Gastrocnemius medialis (tissue), 4 donors: ENCODE data around the gene C1orf174. TPM values are rescaled to one million over a fixed set of nuclear protein-coding genes. Genes with fewer than 3 reads are reported as not detected.

Experiments used
- ATAC-seq, 2 donors: fragments of 150-250 bp; one replicate each; pipeline ENCODE4 v1.9.1; 2016
- DNase-seq, 2 donors: peaks; one replicate each; pipeline ENCODE4 v3.0.0-alpha.2; 2019
- H3K27ac ChIP-seq, 4 donors: fragments of 200-600 bp; sonication (generic); 1 replicate in 1 of 4; 2 replicates in 3 of 4; pipeline ENCODE4 v1.5.1; 2016 to 2018; ENCODE audit warnings: mild to moderate bottlenecking in 2 of 4, moderate library complexity in 1 of 4
- H3K27me3 ChIP-seq, 3 donors: fragments of 200-600 bp; sonication (generic) in 2 of 3; 1 replicate in 1 of 3; 2 replicates in 2 of 3; pipeline versions ENCODE4 v1.5.1 to v1.6.0; 2016 to 2019; ENCODE audit warnings: mild to moderate bottlenecking in 1 of 3, moderate library complexity in 1 of 3
- H3K36me3 ChIP-seq, 2 donors: fragments of 200-600 bp; sonication (generic) in 1 of 2; one replicate each; pipeline ENCODE4 v1.5.1; 2017 to 2018
- H3K4me1 ChIP-seq, 2 donors: fragments of 200-600 bp; sonication (generic) in 1 of 2; one replicate each; pipeline ENCODE4 v1.5.1; 2016 to 2017; ENCODE audit warnings: mild to moderate bottlenecking in 2 of 2
- H3K4me3 ChIP-seq, 4 donors: fragments of 200-600 bp; sonication (generic) in 3 of 4; 1 replicate in 1 of 4; 2 replicates in 3 of 4; pipeline ENCODE4 v1.5.1; 2016 to 2019; ENCODE audit warnings: mild to moderate bottlenecking in 2 of 4
- H3K9me3 ChIP-seq, 3 donors: fragments of 200-600 bp; sonication (generic) in 2 of 3; 1 replicate in 1 of 3; 2 replicates in 2 of 3; pipeline ENCODE4 v1.5.1; 2016 to 2019
- CTCF ChIP-seq, 5 experiments: fragments of 450-650 bp in 3 of 5; fragments of 200-600 bp in 2 of 5; sonication (generic) in 2 of 5; IDR thresholded peaks in 4 of 5; conservative IDR thresholded peaks in 1 of 5; 1 replicate in 4 of 5; 2 replicates in 1 of 5; pipeline ENCODE4 v1.5.1; 2016 to 2019; ENCODE audit warnings: antibody characterized with exemption in 5 of 5, mild to moderate bottlenecking in 3 of 5, moderate library complexity in 3 of 5
- POLR2A ChIP-seq, 2 donors: fragments of 450-650 bp; IDR thresholded peaks; one replicate each; pipeline ENCODE4 v1.6.1; 2017; ENCODE audit warnings: antibody characterized with exemption in 2 of 2, mild to moderate bottlenecking in 2 of 2, moderate library complexity in 2 of 2
- in situ Hi-C, 4 donors: fragments of 200-750 bp; cut with MboI; loops; one replicate each; pipeline versions ENCODE4 v1.15.0 to v1.8.0; 2017; ENCODE audit warnings: low sequenced_read_pairs in 4 of 4
- intact Hi-C: fragments of 100-400 bp; cut with DNase I; formaldehyde crosslinking; loops from one replicate; pipeline ENCODE4 v1.15.1; 2023; ENCODE audit warnings: low total_unique reads
- total RNA-seq, 4 donors: library from RNA; depleted of rRNA; stranded (reverse); fragments of >200 nt; gene quantifications; one replicate each; pipeline versions ENCODE4 v1.1.0 to v1.2.3, GENCODE V29; 2016

Gene C1orf174
- total RNA-seq, 4 donors from 2014 or later = 10.1 to 28.5 (median 13.5) TPM

DNA sequence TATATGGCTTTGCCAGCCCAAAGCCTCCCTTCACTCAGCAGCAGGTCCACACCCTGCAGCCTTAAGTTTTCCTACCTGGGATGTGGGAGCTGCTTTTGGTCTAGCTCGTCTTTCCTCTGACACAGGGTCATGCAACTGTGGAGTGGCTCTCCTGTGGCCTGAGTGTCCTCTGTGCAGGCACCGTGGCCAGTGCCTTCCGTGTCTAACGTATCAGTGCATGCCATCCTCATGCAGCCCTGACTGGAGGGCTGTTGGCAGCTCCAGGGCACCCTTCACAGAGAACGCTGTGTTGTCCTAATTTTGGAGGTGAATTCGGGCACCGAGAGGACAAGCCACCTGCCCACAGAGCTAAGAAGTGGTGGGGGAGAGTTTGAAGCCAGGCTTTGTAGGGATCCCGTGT is 25.7 kb upstream of the C1orf174 start:
- in situ Hi-C loops (no loop called here), intact Hi-C loops (no loop called here)
- DNase-seq = no peak
- no peak overlapping the region for H3K4me3 ChIP-seq
- H3K9me3 ChIP-seq = no peaks in the 10 kb centered on the region
- H3K4me1 ChIP-seq = no peaks in the 10 kb centered on the region
- no peak for ATAC-seq
- H3K27ac ChIP-seq = no peak overlapping the region
- peaks cover 21 to 33% (median 22%) of the 10 kb centered on the region in 3 donors for H3K27me3 ChIP-seq
- TF ChIP-seq POLR2A (IDR thresholded peaks at IDR 0.05) = no peak
- TF ChIP-seq CTCF (IDR thresholded peaks at IDR 0.05 in 4 of 5, conservative IDR thresholded peaks at IDR 0.05 in 1 of 5) = no peak
- H3K36me3 ChIP-seq = no peaks in the 10 kb centered on the region

DNA sequence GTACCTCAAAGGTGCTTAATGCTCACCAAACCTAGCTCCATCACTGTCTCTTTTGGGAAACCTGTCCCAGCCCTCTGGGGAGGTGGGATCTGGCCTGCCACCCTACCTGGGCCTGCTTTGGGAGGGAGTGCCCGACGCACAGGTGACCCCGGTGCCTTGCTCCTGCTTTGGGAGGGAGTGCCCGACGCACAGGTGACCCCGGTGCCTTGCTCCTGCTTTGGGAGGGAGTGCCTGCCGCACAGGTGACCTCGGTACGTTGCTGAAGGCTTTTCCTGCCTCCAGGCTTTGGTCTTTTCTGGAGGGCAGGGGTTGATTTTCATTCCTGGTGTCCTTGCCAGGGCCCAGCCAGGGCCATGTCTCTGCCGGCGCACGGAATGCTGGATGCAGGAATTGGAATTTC is 25.2 kb upstream of the C1orf174 start:
- no peak for ATAC-seq
- in situ Hi-C loops (no loop called here), intact Hi-C loops (no loop called here)
- no peak for TF ChIP-seq CTCF (IDR thresholded peaks at IDR 0.05 in 4 of 5, conservative IDR thresholded peaks at IDR 0.05 in 1 of 5)
- no peak for TF ChIP-seq POLR2A (IDR thresholded peaks at IDR 0.05)
- no peak overlapping the region for H3K4me3 ChIP-seq
- no peak overlapping the region for H3K27ac ChIP-seq
- H3K4me1 ChIP-seq = no peaks in the 10 kb centered on the region
- peaks cover 21 to 33% (median 22%) of the 10 kb centered on the region in 3 donors for H3K27me3 ChIP-seq
- H3K9me3 ChIP-seq = no peaks in the 10 kb centered on the region
- H3K36me3 ChIP-seq = no peaks in the 10 kb centered on the region
- DNase-seq = no peak

GRCh38 chr1:3924825-3925220 is 24.8 kb upstream of the C1orf174 start:
- no peak overlapping the region for H3K27ac ChIP-seq
- DNase-seq (no peak), ATAC-seq (no peak)
- intact Hi-C loops (no loop called here), in situ Hi-C loops (no loop called here)
- TF ChIP-seq POLR2A (IDR thresholded peaks at IDR 0.05) = no peak
- TF ChIP-seq CTCF (IDR thresholded peaks at IDR 0.05 in 4 of 5, conservative IDR thresholded peaks at IDR 0.05 in 1 of 5) = no peak
- H3K36me3 ChIP-seq = no peaks in the 10 kb centered on the region
- no peak overlapping the region for H3K4me3 ChIP-seq
- H3K4me1 ChIP-seq = no peaks in the 10 kb centered on the region
- H3K9me3 ChIP-seq = no peaks in the 10 kb centered on the region
- H3K27me3 ChIP-seq = peaks cover 21 to 33% (median 22%) of the 10 kb centered on the region in 3 donors

DNA sequence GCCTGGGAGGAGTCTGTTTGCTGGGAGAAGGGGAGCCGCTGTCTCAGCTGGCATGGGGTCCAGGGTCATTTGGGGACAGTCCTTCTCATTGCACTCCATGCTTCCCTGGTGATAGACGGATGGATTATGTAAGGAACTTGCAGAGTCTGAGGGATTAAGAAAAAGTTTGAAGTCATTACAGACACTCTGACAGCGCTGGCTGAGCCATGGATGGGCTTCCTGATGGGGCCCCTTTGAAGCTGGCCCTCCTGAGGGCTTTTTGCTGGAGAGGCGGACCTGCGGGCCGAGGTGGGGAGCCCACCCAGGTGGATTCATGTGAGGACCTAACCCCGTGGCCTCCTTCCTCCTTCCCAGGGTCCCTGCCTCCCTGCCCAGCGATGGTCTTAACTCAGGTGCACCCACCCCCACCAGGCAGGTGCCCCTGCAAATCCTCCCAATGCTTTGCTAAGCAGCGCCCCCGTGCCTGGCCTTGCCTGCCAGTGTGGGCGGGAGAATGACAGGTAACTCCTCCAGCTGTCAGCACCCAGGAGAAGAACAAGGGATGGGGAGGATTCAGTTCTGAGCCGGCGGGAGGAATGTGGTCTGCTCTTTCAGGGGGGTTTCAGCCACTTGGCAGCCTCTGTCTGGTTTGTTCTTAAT is 24.2 kb upstream of the C1orf174 start:
- in situ Hi-C loops (no loop called here), intact Hi-C loops (no loop called here)
- no peak for DNase-seq

More for the DNA sequence above, 24.2 kb upstream of the C1orf174 start:
- H3K4me3 ChIP-seq = no peak overlapping the region
- TF ChIP-seq CTCF (IDR thresholded peaks at IDR 0.05 in 4 of 5, conservative IDR thresholded peaks at IDR 0.05 in 1 of 5) (no peak), POLR2A (IDR thresholded peaks at IDR 0.05) (no peak)
- no peaks in the 10 kb centered on the region for H3K9me3 ChIP-seq
- H3K36me3 ChIP-seq = no peaks in the 10 kb centered on the region
- H3K27me3 ChIP-seq = peaks cover 21 to 33% (median 22%) of the 10 kb centered on the region in 3 donors
- no peak overlapping the region for H3K27ac ChIP-seq
- no peak for ATAC-seq
- H3K4me1 ChIP-seq = no peaks in the 10 kb centered on the region
